ENCODE data around the gene ALDH5A1.
A peak's percentile ranks its signal among the peaks of the same experiment; 100 is the strongest.

ALDH5A1 gene

GRCh38 chr6:24484657-24485323 lies 10.0 kb upstream of the ALDH5A1 start:
- H3K27ac ChIP-seq (ENCODE audit: low read depth in 2 of 2, low read length in 2 of 2): no peak overlapping the region
- no peak overlapping the region for H3K9ac ChIP-seq (ENCODE audit: low read depth in 1 of 2, low read length in 2 of 2)
- H3K27me3 ChIP-seq (ENCODE audit: control insufficient read depth in 2 of 2, insufficient read depth in 2 of 2, low read length in 2 of 2): no peaks in the 10 kb centered on the region

GRCh38 chr6:24486065-24486464 lies 8.7 kb upstream of the ALDH5A1 start:
- no peaks in the 10 kb centered on the region for H3K9me3 ChIP-seq (ENCODE audit: control insufficient read depth in 2 of 2, low read length in 2 of 2)
- no peaks in the 10 kb centered on the region for H3K4me1 ChIP-seq (ENCODE audit: control insufficient read depth in 2 of 2, insufficient read depth in 2 of 2, low read length in 2 of 2)
- no peaks in the 10 kb centered on the region for H3K36me3 ChIP-seq (ENCODE audit: control insufficient read depth in 2 of 2, insufficient read depth in 2 of 2, low read length in 2 of 2)
- H3K9ac ChIP-seq (ENCODE audit: low read depth in 1 of 2, low read length in 2 of 2): no peak overlapping the region
- no peaks in the 10 kb centered on the region for H3K27me3 ChIP-seq (ENCODE audit: control insufficient read depth in 2 of 2, insufficient read depth in 2 of 2, low read length in 2 of 2)
- no peak overlapping the region for H3K27ac ChIP-seq (ENCODE audit: low read depth in 2 of 2, low read length in 2 of 2)
- H3K4me3 ChIP-seq (ENCODE audit: low read length in 2 of 2): no peak overlapping the region

More at GRCh38 chr6:24484657-24485323, 10.0 kb upstream of the ALDH5A1 start:
- no peak overlapping the region for H3K4me3 ChIP-seq (ENCODE audit: low read length in 2 of 2)
- H3K4me1 ChIP-seq (ENCODE audit: control insufficient read depth in 2 of 2, insufficient read depth in 2 of 2, low read length in 2 of 2): no peaks in the 10 kb centered on the region
- H3K36me3 ChIP-seq (ENCODE audit: control insufficient read depth in 2 of 2, insufficient read depth in 2 of 2, low read length in 2 of 2): no peaks in the 10 kb centered on the region
- H3K9me3 ChIP-seq (ENCODE audit: control insufficient read depth in 2 of 2, low read length in 2 of 2): no peaks in the 10 kb centered on the region

- Histone ChIP-seq H3K36me3 (ENCODE audit: control insufficient read depth in 2 of 2, insufficient read depth in 2 of 2, low read length in 2 of 2) (no peaks in the 10 kb centered on the region), H3K4me1 (ENCODE audit: control insufficient read depth in 2 of 2, insufficient read depth in 2 of 2, low read length in 2 of 2) (peaks cover 4 to 6% of the 10 kb centered on the region in 2 donors), H3K4me3 (ENCODE audit: low read length in 2 of 2) (no peak within 1 kb of the TSS), H3K27ac (ENCODE audit: low read depth in 2 of 2, low read length in 2 of 2) (no peak within 1 kb of the TSS), H3K9me3 (ENCODE audit: control insufficient read depth in 2 of 2, low read length in 2 of 2) (no peaks in the 10 kb centered on the region), H3K27me3 (ENCODE audit: control insufficient read depth in 2 of 2, insufficient read depth in 2 of 2, low read length in 2 of 2) (no peaks in the 10 kb centered on the region), H3K9ac (ENCODE audit: low read depth in 1 of 2, low read length in 2 of 2) (no peak within 1 kb of the TSS)
Measured at GRCh38 chr6:24489470-24489869, 5.3 kb upstream of the ALDH5A1 start, which contains the start of gene GPLD1. TSS of gene GPLD1 (minus strand) at chr6:24489578. CDS start at chr6:24489511, 67 bp downstream.

- Histone ChIP-seq H3K27me3 (ENCODE audit: control insufficient read depth in 2 of 2, insufficient read depth in 2 of 2, low read length in 2 of 2) (no peaks in the 10 kb centered on the region), H3K4me1 (ENCODE audit: control insufficient read depth in 2 of 2, insufficient read depth in 2 of 2, low read length in 2 of 2) (peaks cover 5 to 6% of the 10 kb centered on the region in 2 donors), H3K9me3 (ENCODE audit: control insufficient read depth in 2 of 2, low read length in 2 of 2) (no peaks in the 10 kb centered on the region), H3K4me3 (ENCODE audit: low read length in 2 of 2) (no peak overlapping the region), H3K27ac (ENCODE audit: low read depth in 2 of 2, low read length in 2 of 2) (no peak overlapping the region), H3K9ac (ENCODE audit: low read depth in 1 of 2, low read length in 2 of 2) (no peak overlapping the region), H3K36me3 (ENCODE audit: control insufficient read depth in 2 of 2, insufficient read depth in 2 of 2, low read length in 2 of 2) (no peaks in the 10 kb centered on the region)
Measured at GRCh38 chr6:24489881-24490280, 4.9 kb upstream of the ALDH5A1 start.

- Histone ChIP-seq H3K4me3 (ENCODE audit: low read length in 2 of 2) (no peak overlapping the region), H3K9ac (ENCODE audit: low read depth in 1 of 2, low read length in 2 of 2) (no peak overlapping the region), H3K36me3 (ENCODE audit: control insufficient read depth in 2 of 2, insufficient read depth in 2 of 2, low read length in 2 of 2) (no peaks in the 10 kb centered on the region), H3K4me1 (ENCODE audit: control insufficient read depth in 2 of 2, insufficient read depth in 2 of 2, low read length in 2 of 2) (peaks cover 5 to 12% of the 10 kb centered on the region in 2 donors), H3K9me3 (ENCODE audit: control insufficient read depth in 2 of 2, low read length in 2 of 2) (no peaks in the 10 kb centered on the region), H3K27ac (ENCODE audit: low read depth in 2 of 2, low read length in 2 of 2) (no peak overlapping the region), H3K27me3 (ENCODE audit: control insufficient read depth in 2 of 2, insufficient read depth in 2 of 2, low read length in 2 of 2) (no peaks in the 10 kb centered on the region)
Measured at GRCh38 chr6:24490948-24491347, 3.8 kb upstream of the ALDH5A1 start.

- Histone ChIP-seq H3K9ac (ENCODE audit: low read depth in 1 of 2, low read length in 2 of 2) (no peak overlapping the region), H3K27me3 (ENCODE audit: control insufficient read depth in 2 of 2, insufficient read depth in 2 of 2, low read length in 2 of 2) (no peaks in the 10 kb centered on the region), H3K4me3 (ENCODE audit: low read length in 2 of 2) (no peak overlapping the region), H3K27ac (ENCODE audit: low read depth in 2 of 2, low read length in 2 of 2) (no peak overlapping the region), H3K4me1 (ENCODE audit: control insufficient read depth in 2 of 2, insufficient read depth in 2 of 2, low read length in 2 of 2) (peaks cover 5 to 12% of the 10 kb centered on the region in 2 donors), H3K36me3 (ENCODE audit: control insufficient read depth in 2 of 2, insufficient read depth in 2 of 2, low read length in 2 of 2) (no peaks in the 10 kb centered on the region), H3K9me3 (ENCODE audit: control insufficient read depth in 2 of 2, low read length in 2 of 2) (no peaks in the 10 kb centered on the region)
Measured at GRCh38 chr6:24492475-24492874, 2.3 kb upstream of the ALDH5A1 start.

GRCh38 chr6:24493945-24494820 lies 586 bp upstream of the ALDH5A1 start:
- Histone ChIP-seq H3K9ac (ENCODE audit: low read depth in 1 of 2, low read length in 2 of 2) (peak overlapping the region; percentile 52 to 65), H3K27ac (ENCODE audit: low read depth in 2 of 2, low read length in 2 of 2) (peak overlapping the region; percentile 51 to 72), H3K27me3 (ENCODE audit: control insufficient read depth in 2 of 2, insufficient read depth in 2 of 2, low read length in 2 of 2) (no peaks in the 10 kb centered on the region), H3K36me3 (ENCODE audit: control insufficient read depth in 2 of 2, insufficient read depth in 2 of 2, low read length in 2 of 2) (no peaks in the 10 kb centered on the region), H3K9me3 (ENCODE audit: control insufficient read depth in 2 of 2, low read length in 2 of 2) (no peaks in the 10 kb centered on the region), H3K4me3 (ENCODE audit: low read length in 2 of 2) (peak overlapping the region; percentile 77 to 78), H3K4me1 (ENCODE audit: control insufficient read depth in 2 of 2, insufficient read depth in 2 of 2, low read length in 2 of 2) (peaks cover 5 to 12% of the 10 kb centered on the region in 2 donors)

GRCh38 chr6:24497254-24497970 lies 2.6 kb downstream of the ALDH5A1 start:
- Histone ChIP-seq H3K27me3 (ENCODE audit: control insufficient read depth in 2 of 2, insufficient read depth in 2 of 2, low read length in 2 of 2) (no peaks in the 10 kb centered on the region), H3K9ac (ENCODE audit: low read depth in 1 of 2, low read length in 2 of 2) (no peak overlapping the region), H3K4me1 (ENCODE audit: control insufficient read depth in 2 of 2, insufficient read depth in 2 of 2, low read length in 2 of 2) (peaks cover 9 to 12% of the 10 kb centered on the region in 2 donors), H3K36me3 (ENCODE audit: control insufficient read depth in 2 of 2, insufficient read depth in 2 of 2, low read length in 2 of 2) (no peaks in the 10 kb centered on the region), H3K4me3 (ENCODE audit: low read length in 2 of 2) (no peak overlapping the region), H3K27ac (ENCODE audit: low read depth in 2 of 2, low read length in 2 of 2) (no peak overlapping the region), H3K9me3 (ENCODE audit: control insufficient read depth in 2 of 2, low read length in 2 of 2) (no peaks in the 10 kb centered on the region)

GRCh38 chr6:24500683-24501082 lies 5.9 kb downstream of the ALDH5A1 start:
- Histone ChIP-seq H3K9me3 (ENCODE audit: control insufficient read depth in 2 of 2, low read length in 2 of 2) (no peaks in the 10 kb centered on the region), H3K4me1 (ENCODE audit: control insufficient read depth in 2 of 2, insufficient read depth in 2 of 2, low read length in 2 of 2) (peaks cover 1 to 14% of the 10 kb centered on the region in 2 donors), H3K4me3 (ENCODE audit: low read length in 2 of 2) (no peak overlapping the region), H3K36me3 (ENCODE audit: control insufficient read depth in 2 of 2, insufficient read depth in 2 of 2, low read length in 2 of 2) (no peaks in the 10 kb centered on the region), H3K27ac (ENCODE audit: low read depth in 2 of 2, low read length in 2 of 2) (no peak overlapping the region), H3K27me3 (ENCODE audit: control insufficient read depth in 2 of 2, insufficient read depth in 2 of 2, low read length in 2 of 2) (no peaks in the 10 kb centered on the region), H3K9ac (ENCODE audit: low read depth in 1 of 2, low read length in 2 of 2) (no peak overlapping the region)

GRCh38 chr6:24501374-24501773 lies 6.6 kb downstream of the ALDH5A1 start:
- no peak overlapping the region for H3K4me3 ChIP-seq (ENCODE audit: low read length in 2 of 2)
- peaks cover 0 to 14% of the 10 kb centered on the region in 2 donors for H3K4me1 ChIP-seq (ENCODE audit: control insufficient read depth in 2 of 2, insufficient read depth in 2 of 2, low read length in 2 of 2)
- no peaks in the 10 kb centered on the region for H3K9me3 ChIP-seq (ENCODE audit: control insufficient read depth in 2 of 2, low read length in 2 of 2)
- no peaks in the 10 kb centered on the region for H3K27me3 ChIP-seq (ENCODE audit: control insufficient read depth in 2 of 2, insufficient read depth in 2 of 2, low read length in 2 of 2)
- no peak overlapping the region for H3K27ac ChIP-seq (ENCODE audit: low read depth in 2 of 2, low read length in 2 of 2)
- no peak overlapping the region for H3K9ac ChIP-seq (ENCODE audit: low read depth in 1 of 2, low read length in 2 of 2)
- H3K36me3 ChIP-seq (ENCODE audit: control insufficient read depth in 2 of 2, insufficient read depth in 2 of 2, low read length in 2 of 2): no peaks in the 10 kb centered on the region
